NCI-H526 (cell line): ENCODE results near the gene SYT5.

Experiments used
- DNase-seq, 2 experiments: peaks; one replicate each; lab custom pipeline; 2025; lab: John Stamatoyannopoulos, UW

SYT5 gene

DNA sequence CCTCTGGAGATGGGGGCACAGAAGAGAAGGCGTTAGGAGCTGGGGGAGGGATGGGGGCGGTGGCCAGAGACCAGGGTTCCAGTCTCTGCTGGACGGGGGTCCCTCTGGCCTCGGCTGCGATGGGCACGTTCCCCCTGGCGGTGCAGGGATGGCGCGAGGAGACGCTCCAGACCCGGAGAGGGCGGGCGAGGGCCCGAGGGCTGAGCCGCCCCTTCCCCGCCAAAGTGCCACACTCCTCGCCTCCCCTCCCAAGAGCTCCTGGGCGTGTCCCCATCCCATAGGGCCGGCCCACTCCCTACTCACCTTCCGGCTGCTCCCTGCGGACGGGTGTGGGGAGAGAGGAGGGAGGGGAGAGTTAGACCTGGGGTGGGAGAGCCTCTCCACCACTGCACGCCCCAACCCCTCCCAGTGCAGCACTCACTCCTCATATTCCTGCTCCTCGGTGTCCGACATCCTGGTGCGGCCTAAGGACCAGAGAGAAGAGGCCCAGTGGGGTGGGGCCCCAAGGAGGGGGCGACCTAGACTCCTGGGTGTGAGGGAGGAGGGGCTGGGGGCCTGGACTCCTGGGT lies 33.3 kb downstream of the SYT5 start:
- peak; percentile 81 to 93 for DNase-seq

DNA sequence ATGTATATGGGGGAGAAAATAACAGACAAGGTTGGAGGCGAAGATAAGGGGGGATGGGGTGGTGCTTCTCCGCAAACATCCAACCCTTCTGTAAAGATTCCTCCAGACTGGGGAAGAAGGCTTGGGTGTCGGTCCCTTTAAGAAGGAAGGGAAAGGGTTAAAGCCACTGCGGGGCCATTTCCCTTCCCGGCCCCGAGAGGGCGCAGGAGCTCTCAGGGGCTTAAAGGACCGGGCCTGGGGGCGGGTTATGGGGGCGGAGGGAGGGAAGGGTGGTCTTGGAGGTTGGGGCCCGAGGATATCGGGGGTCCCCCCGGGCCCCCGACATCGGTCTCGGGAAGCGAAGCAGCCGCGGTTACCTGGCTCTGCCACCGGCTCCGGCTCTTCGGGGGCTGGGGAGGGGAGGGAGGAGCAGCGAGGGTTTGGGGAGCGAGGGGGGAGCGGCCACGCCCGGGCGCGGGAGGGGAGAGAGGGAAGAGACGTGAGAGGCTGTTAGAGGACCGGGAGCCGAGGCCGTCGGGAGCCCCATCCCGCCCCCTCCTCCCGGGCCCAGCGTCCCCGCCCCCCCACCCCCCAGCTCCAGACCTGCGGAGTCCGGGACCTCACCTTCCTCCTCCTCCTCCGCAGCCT lies 33.9 kb downstream of the SYT5 start:
- peak; percentile 31 to 81 for DNase-seq

GRCh38 chr19:55145232-55145631 lies 34.9 kb downstream of the SYT5 start:
- no peak for DNase-seq

DNA sequence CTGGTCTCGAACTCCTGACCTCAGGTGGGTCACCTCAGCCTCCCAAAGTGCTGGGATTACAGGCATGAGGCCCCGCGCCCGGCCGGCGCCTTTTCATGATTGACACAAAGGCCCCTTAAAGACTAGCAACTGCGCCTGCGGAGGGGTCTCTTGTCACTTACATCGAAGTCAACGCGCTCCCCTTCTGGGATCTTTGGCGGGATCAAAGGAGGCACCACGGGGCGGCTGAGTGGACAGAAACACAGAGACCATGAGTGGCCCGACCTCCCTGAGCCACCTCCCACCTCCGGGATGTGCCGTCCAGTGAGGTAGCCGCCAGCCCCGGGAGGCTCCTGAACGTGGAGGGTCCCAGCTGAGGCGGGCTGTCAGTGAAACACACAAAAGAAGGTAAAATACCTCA lies 38.4 kb downstream of the SYT5 start:
- DNase-seq: no peak

DNA sequence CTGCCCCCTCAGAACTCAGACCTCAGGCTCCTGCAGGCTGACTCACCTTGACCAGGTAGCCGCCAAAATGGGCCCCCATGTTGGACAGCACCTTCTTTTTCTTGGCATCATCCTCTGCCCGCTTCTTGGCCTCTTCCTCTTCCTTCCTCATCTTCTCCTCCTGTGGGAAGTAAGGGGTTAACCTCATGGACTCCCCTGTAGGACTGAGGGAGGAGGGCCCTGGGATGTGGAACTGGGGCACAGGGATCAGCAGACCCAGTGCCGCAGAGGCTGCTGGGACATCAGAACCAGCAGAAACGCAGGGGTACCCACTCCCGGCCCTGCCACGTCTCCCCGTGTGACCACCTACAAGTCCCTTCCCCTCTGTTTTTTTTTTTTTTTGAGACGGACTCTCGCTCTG lies 42.2 kb downstream of the SYT5 start:
- no peak for DNase-seq

GRCh38 chr19:55136399-55137102 lies 43.5 kb downstream of the SYT5 start:
- DNase-seq: no peak

GRCh38 chr19:55134736-55135135 lies 45.4 kb downstream of the SYT5 start:
- peak in 1 of 2 experiments; percentile 27 for DNase-seq

GRCh38 chr19:55133639-55134444 lies 46.2 kb downstream of the SYT5 start:
- DNase-seq: peak in 1 of 2 experiments; percentile 25

- DNase-seq: no peak
These were observed 47.5 kb downstream of the SYT5 start for GRCh38 chr19:55132453-55133129.

- DNase-seq: no peak
These were observed 48.7 kb downstream of the SYT5 start for GRCh38 chr19:55131421-55131820.
